ENCODE measurements around the gene FBLN1.

GRCh38 chr22:45644714-45645113, 142.0 kb downstream of the FBLN1 start:
- TF ChIP-seq CTCF (conservative IDR thresholded peaks at IDR 0.05; ENCODE audit: low read length), result no peak
- no peak for TF ChIP-seq EZH2phosphoT487 (IDR thresholded peaks at IDR 0.05; ENCODE audit: borderline replicate concordance)
